ENCODE measurements around the gene CNTNAP2.

GRCh38 chr7:146878901-146879300, 762.3 kb downstream of the CNTNAP2 start:
- TF ChIP-seq POLR2AphosphoS5 (IDR thresholded peaks at IDR 0.05; ENCODE audit: borderline replicate concordance, low read depth, low read length) (no peak), EZH2 (IDR thresholded peaks at IDR 0.05) (no peak)
